Suprapubic skin (tissue), 4 donors: ENCODE data around the gene FBXL20.

ENCODE experiments used
- POLR2A ChIP-seq, 2 donors: fragments of 450-650 bp; IDR thresholded peaks; one replicate each; pipeline ENCODE4 v1.6.1; 2017; ENCODE audit warnings: antibody characterized with exemption in 2 of 2, mild to moderate bottlenecking in 2 of 2, moderate library complexity in 2 of 2
- POLR2AphosphoS5 ChIP-seq, 3 donors: sonication (generic); formaldehyde crosslinking; IDR thresholded peaks; one replicate each; pipeline ENCODE4 v1.6.1; 2017; ENCODE audit warnings: antibody characterized with exemption in 3 of 3
- TF ChIP-seq, protein P1 (sequence below), 2 donors: fragments of 200-600 bp in 1 of 2; fragments of 450-650 bp in 1 of 2; sonication (generic) in 1 of 2; IDR thresholded peaks; one replicate each; pipeline ENCODE4 v1.5.1; 2016 to 2019; ENCODE audit warnings: antibody characterized with exemption in 2 of 2, mild to moderate bottlenecking in 1 of 2, moderate library complexity in 1 of 2

DNA sequence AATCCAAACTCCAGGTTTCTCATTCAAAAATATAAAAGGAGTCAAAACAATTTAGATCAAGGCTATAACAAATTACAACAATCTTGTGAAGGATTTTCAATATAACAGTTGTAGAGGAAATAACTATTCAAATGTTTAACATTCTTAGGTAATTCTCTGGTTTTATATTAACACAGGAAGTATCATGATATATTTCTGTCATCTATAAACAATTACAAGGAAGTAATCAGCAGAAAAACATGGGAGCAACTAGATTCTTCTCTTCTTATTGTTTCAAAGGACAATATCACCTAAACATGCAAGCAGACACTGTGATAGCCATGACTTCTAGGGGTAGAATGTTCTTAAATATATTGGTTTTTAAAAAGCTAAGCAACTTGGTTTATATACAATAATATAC is 49.9 kb downstream of the FBXL20 start:
- TF ChIP-seq, protein P1, sequence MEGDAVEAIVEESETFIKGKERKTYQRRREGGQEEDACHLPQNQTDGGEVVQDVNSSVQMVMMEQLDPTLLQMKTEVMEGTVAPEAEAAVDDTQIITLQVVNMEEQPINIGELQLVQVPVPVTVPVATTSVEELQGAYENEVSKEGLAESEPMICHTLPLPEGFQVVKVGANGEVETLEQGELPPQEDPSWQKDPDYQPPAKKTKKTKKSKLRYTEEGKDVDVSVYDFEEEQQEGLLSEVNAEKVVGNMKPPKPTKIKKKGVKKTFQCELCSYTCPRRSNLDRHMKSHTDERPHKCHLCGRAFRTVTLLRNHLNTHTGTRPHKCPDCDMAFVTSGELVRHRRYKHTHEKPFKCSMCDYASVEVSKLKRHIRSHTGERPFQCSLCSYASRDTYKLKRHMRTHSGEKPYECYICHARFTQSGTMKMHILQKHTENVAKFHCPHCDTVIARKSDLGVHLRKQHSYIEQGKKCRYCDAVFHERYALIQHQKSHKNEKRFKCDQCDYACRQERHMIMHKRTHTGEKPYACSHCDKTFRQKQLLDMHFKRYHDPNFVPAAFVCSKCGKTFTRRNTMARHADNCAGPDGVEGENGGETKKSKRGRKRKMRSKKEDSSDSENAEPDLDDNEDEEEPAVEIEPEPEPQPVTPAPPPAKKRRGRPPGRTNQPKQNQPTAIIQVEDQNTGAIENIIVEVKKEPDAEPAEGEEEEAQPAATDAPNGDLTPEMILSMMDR (IDR thresholded peaks at IDR 0.05) = no peak
- TF ChIP-seq POLR2AphosphoS5 (IDR thresholded peaks at IDR 0.05) (no peak), POLR2A (IDR thresholded peaks at IDR 0.05) (no peak)
